A375 (cell line): ENCODE data around the gene SH3D19. TPM values are rescaled to one million over a fixed set of nuclear protein-coding genes. Genes with fewer than 3 reads are reported as not detected.

Experiments used
- small RNA-seq: library from RNA; depleted of rRNA; stranded (forward); fragments of <200 nt; gene quantifications from one replicate; pipeline ENCODE3, GENCODE V24; 2014
- total RNA-seq: library from RNA; depleted of rRNA; stranded (reverse); fragments of >200 nt; shearing (Covaris generic); gene quantifications from 2 replicates; pipeline ENCODE4 v1.2.3, GENCODE V29; 2014; rRNA removed

SH3D19 gene, protein sequence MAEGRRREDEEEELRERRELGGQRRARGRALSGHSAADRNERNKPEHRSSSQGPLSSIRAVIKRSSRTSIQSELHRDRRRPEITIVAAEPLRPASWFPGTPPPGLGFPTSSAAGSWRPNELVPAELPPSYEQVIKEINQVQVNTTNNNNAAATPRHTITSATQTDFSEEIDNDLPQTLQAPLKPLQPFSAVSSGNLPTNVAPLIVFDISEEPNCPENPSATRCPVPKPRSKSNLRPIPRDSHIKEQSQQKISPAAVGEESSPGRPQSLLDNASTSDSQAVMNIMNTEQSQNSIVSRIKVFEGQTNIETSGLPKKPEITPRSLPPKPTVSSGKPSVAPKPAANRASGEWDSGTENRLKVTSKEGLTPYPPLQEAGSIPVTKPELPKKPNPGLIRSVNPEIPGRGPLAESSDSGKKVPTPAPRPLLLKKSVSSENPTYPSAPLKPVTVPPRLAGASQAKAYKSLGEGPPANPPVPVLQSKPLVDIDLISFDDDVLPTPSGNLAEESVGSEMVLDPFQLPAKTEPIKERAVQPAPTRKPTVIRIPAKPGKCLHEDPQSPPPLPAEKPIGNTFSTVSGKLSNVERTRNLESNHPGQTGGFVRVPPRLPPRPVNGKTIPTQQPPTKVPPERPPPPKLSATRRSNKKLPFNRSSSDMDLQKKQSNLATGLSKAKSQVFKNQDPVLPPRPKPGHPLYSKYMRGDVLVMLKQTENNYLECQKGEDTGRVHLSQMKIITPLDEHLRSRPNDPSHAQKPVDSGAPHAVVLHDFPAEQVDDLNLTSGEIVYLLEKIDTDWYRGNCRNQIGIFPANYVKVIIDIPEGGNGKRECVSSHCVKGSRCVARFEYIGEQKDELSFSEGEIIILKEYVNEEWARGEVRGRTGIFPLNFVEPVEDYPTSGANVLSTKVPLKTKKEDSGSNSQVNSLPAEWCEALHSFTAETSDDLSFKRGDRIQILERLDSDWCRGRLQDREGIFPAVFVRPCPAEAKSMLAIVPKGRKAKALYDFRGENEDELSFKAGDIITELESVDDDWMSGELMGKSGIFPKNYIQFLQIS
- 10.1 and 11.5 TPM in 2 replicates for total RNA-seq

DNA sequence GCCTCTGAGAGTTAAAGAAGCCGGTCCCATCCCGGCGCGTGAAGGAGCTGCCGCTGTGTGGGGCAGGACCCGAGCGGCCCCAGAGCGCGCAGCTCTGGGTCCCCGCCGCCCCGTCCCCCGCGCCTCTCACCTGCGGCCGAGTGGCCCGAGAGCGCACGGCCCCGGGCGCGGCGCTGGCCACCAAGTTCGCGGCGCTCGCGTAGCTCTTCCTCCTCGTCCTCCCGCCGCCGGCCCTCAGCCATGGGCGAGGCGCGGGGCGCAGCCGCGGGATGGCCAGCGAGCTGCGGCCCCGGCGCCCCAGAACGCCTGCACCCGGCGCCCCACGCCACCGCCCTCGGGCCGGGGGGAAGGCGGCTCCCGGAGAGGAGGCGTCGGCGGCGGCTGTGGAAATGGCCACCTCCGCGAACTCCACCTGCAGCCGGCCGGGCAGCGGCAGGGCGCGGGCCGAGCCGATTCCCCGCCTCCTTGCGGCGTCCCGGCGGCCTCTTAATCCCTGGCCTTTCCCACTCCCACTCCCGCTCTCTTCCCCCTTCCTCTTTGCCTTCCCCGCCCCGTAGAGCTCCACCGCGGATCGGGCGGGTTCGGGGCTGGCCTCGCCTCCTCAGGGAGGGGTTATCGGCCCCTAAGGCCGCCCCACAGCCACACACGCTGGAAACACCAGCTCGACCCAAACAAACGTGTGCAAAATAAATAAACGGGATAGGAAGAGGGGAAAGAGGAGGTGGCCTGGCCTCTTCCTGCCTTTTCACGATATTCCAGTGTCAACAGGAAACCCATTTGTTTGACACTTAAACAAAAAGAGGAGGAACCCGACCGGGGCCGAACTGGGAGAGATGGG is at the start of gene SH3D19:
Gene SH3D19, minus strand, starts transcription at position 495 of the 838 bp plus-strand sequence. Its CDS starts 253 bp downstream, at position 242.

DNA sequence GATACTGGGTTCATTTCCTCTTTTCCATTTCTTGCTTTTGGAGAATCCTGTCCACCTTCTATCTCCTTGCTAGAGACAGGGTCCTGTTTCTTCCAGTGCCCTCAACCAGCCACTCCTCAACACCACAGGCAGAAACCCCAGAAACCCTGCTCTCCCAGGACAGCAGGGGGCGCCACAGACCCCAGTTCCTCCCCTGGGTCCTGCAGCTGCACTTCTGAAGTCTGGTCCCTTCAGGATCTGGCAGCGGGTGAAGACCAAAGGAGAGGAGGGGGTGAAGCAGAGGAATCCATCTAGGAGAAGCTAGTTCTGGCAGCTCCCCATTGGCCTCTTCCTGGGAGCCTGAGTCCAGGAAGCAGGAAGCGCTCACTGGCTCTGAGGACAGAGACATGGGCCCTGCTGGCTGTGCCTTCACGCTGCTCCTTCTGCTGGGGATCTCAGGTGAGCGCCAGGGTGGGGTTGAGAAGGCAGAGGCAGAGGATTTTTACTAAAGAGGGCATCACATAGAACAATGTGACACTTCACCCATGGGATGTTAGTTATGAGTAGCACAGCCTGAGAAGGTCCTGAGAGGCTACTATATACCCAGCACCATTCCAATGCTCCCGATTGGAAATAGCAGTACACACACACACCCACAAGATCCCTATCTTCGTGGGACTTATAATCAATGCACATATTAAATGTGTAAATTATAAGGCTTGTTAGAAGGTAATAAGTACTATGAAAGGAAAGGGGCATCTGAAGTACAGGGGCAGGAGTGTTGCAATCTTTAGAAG is 48.4 kb downstream of the SH3D19 start, which contains the start of gene PRSS48:
Gene PRSS48, plus strand, starts transcription at position 375 of the 776 bp plus-strand sequence. Its CDS starts 12 bp downstream, at position 387.

DNA sequence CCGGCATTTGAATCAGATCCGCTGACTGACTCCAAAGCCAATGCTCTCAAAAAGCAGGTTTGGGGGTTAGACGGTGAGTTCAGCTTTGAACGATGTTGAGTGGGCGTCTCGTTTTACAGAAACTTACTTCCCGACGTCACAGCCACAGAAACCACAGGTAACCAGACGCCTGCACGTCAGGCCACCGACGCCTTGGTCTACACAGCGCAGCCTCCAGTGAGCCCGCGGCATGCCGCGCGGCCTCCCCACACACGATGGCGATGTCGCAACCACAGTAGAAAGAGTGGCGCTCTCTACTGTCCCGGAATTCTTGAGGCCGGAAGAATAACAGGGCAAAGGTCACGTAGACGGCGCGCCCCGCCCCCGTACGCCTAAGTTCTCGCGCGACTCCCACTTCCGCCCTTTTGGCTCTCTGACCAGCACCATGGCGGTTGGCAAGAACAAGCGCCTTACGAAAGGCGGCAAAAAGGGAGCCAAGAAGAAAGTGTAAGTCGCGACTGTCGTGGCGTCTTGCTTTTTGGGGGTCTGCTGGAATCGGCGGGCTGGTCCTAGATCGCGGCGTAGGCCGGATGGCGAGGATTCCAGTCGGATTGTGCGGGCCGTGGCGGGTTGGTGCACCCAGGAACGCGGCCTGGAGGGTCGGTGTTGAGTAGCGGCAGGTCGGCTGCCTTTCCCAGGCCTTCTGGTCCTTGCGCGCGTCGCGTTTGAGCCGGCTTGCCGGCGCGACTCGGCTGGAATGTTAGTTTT is 226.0 kb downstream of the SH3D19 start, which contains the start of gene RPS3A:
Gene RPS3A, plus strand, starts transcription at position 400 of the 747 bp plus-strand sequence. Its CDS starts 25 bp downstream, at position 425.

Small RNAs within 50 kb of the gene (small RNA-seq; reads per million reads assigned to genes)
- gene AC104819.2 = not detected
- gene RNU6-1282P = not detected
- gene SNORD73A = not detected
- gene SNORD73B = 0.63 reads per million, percentile 36 among the genes with 10 or more reads in this experiment

Other genes starting within 250 kb of the SH3D19 start
- 1,713 and 2,137 TPM in 2 replicates for gene RPS3A, start 226.0 kb downstream of the SH3D19 start, total RNA-seq
- gene PRSS48, start 48.4 kb downstream of the SH3D19 start, total RNA-seq = not detected in 2 replicates
- 3.4 and 7.0 TPM in 2 replicates for gene FHIP1A, start 83.6 kb upstream of the SH3D19 start, total RNA-seq